ENCODE measurements around the gene VRK1.

Gene VRK1

GRCh38 chr14:96928779-96929380, 131.7 kb downstream of the VRK1 start:
- DNase-seq: no peak

- DNase-seq: no peak
These were observed 132.8 kb downstream of the VRK1 start for GRCh38 chr14:96929950-96930349.

- no peak for DNase-seq
These were observed 133.3 kb downstream of the VRK1 start for GRCh38 chr14:96930526-96930925.
